Gastroesophageal sphincter (tissue), 3 donors: Measurements from ENCODE around the gene ZCCHC14.

ENCODE experiments used
- CTCF ChIP-seq, 4 experiments: fragments of 200-600 bp in 2 of 4; fragments of 450-650 bp in 2 of 4; sonication (generic) in 1 of 4; IDR thresholded peaks; one replicate each; pipeline ENCODE4 v1.5.1; 2017 to 2019; ENCODE audit warnings: antibody characterized with exemption in 4 of 4, mild to moderate bottlenecking in 2 of 4, moderate library complexity in 2 of 4
- POLR2A ChIP-seq, 2 donors: fragments of 450-650 bp; IDR thresholded peaks; one replicate each; pipeline ENCODE4 v1.6.1; 2017; ENCODE audit warnings: antibody characterized with exemption in 2 of 2, mild to moderate bottlenecking in 2 of 2, moderate library complexity in 1 of 2

- TF ChIP-seq CTCF (IDR thresholded peaks at IDR 0.05) (no peak), POLR2A (IDR thresholded peaks at IDR 0.05) (no peak)
These were observed 125.9 kb downstream of the ZCCHC14 start for GRCh38 chr16:87366930-87367329.
